NB4 (cell line): ENCODE measurements around the gene TBC1D22A.

Experiments
- POLR2A ChIP-seq: IDR thresholded peaks from 2 replicates; pipeline ENCODE4 v1.6.1; 2011; ENCODE audit warnings: mild to moderate bottlenecking; ENCODE audit not compliant: insufficient read length; ENCODE audit errors: extremely low read depth
- TF ChIP-seq, protein P1 (sequence below): IDR thresholded peaks from one replicate; pipeline ENCODE4 v1.5.1; 2012; ENCODE audit warnings: low read depth, low read length
- TF ChIP-seq, protein P2 (sequence below): IDR thresholded peaks from 2 replicates; pipeline ENCODE4 v1.6.1; 2011; ENCODE audit warnings: low read depth, low read length

DNA sequence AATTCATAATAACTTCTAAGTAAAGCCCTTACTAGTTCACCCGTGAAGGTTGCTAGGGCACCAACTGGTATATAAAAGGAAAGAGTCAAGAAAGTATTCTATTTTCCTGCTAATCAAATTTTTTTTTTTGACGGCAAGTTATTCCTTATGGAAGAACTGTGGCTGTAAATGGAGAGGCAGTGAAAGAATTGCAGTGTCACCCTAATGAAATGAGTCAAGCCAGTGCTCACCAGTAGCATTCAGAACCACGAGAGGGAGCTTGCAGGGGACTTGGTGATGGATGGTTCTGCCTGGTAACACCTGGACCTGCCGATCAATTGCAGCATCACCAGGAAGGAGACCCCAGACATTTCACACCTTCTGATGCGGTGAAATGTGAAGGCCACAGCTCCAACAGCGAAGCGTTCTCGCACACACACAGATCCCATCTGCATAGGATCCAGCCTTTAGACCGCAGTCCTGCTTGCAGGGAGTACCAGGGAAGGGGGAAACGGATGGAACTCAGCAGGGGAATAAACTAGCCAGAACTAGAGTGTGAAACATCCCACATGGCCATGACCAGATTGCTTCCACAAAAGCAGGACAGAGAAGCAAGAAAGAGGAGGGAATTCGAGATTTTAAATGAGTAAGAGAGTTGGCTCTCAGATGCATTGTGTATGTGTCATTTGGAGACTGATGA, 326.2 kb downstream of the TBC1D22A start:
- TF ChIP-seq, protein P1, sequence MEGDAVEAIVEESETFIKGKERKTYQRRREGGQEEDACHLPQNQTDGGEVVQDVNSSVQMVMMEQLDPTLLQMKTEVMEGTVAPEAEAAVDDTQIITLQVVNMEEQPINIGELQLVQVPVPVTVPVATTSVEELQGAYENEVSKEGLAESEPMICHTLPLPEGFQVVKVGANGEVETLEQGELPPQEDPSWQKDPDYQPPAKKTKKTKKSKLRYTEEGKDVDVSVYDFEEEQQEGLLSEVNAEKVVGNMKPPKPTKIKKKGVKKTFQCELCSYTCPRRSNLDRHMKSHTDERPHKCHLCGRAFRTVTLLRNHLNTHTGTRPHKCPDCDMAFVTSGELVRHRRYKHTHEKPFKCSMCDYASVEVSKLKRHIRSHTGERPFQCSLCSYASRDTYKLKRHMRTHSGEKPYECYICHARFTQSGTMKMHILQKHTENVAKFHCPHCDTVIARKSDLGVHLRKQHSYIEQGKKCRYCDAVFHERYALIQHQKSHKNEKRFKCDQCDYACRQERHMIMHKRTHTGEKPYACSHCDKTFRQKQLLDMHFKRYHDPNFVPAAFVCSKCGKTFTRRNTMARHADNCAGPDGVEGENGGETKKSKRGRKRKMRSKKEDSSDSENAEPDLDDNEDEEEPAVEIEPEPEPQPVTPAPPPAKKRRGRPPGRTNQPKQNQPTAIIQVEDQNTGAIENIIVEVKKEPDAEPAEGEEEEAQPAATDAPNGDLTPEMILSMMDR = no peak
- no peak for TF ChIP-seq POLR2A
- TF ChIP-seq, protein P2, sequence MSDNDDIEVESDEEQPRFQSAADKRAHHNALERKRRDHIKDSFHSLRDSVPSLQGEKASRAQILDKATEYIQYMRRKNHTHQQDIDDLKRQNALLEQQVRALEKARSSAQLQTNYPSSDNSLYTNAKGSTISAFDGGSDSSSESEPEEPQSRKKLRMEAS = no peak
